ENCODE data around the gene STAT5A.
"Not testable (repeated sequence)": the region's sequence is repeated elsewhere in the genome, so short reads cannot be mapped to it uniquely, and the experiment has no call there.

Gene STAT5A

DNA sequence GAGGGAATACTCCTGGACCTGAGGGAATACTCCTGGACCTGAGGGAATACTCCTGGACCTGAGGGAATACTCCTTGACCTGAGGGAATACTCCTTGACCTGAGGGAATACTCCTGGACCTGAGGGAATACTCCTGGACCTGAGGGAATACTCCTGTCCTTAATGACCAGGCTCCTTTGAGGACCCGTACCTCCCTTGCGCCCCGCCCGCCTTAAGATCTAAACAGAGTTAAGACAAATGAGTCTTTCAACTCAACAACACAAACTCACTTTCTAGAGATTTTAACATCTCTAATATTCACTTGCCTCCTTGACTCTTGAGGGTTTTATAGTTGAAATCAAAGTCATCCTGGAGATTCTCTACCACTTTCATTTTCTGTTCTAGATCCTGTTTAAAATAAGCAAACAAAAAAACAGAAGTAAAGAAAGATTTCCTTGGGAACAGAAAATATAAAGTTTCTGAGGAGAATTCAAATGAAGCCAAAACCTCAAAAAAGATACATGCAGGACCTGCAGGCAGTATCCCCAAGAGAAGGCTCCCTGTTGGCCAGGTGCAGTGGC is 50.2 kb downstream of the STAT5A start:
- DNase-seq: no peak

GRCh38 chr17:42339221-42339620 is 50.9 kb downstream of the STAT5A start:
- DNase-seq: no peak

- no peak for DNase-seq
Measured at GRCh38 chr17:42340691-42341127, 52.4 kb downstream of the STAT5A start.

DNA sequence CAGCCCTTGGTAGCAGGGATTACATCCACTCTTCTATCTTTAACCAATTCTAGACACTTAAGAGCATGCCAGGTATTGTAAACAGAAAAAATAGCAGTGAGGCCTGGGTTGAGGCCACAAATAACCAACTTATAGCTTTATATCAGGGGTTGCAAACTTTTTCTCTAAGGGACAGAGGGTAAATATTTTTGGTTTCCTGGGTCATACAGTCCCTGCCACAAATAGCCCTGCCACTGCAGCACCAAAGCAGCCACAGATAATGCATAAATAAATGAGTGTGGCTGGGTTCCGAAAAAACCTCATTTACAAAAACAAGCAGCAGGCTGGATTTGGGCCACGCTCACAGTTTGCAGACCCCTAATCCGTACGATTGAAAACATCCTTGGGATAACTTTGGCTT is 53.3 kb downstream of the STAT5A start:
- no peak for DNase-seq

DNA sequence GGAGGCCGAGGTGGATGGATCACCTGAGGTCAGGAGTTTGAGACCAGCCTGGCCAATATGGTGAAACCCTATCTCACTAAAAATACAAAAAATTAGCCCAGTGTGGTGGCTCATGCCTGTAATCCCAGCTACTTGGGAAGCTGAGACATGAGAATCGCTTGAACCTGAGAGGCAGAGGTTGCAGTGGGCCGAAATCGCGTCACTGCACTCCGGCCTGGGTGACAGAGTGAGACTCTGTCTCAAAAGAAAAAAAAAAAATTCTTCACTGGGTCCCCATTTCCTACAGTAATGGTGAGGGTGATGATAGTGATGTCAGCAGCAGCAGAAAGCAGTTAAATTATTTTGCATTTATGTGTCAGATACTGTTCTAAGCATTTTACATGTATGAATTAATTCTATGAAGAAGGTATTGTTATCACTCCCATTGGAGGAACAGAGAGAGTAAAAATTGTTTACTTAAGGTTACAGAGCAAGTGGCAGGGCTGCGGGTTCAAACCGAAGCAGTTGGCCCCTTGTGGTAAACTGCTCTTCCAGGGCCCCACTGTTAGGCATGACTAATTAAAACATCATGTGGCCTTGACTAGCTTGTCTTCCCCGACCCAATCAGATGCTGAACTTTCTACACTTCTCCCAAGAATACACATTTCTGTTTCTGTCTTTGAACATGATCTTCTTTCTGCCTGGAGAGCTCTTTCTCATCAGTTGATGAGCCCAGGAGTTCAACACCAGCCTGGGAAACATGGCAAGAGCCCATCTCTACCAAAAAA is 54.1 kb downstream of the STAT5A start:
- DNase-seq: no peak

GRCh38 chr17:42345396-42346073 is 57.2 kb downstream of the STAT5A start:
- DNase-seq: no peak

GRCh38 chr17:42346481-42346880 is 58.2 kb downstream of the STAT5A start:
- no peak for DNase-seq

DNA sequence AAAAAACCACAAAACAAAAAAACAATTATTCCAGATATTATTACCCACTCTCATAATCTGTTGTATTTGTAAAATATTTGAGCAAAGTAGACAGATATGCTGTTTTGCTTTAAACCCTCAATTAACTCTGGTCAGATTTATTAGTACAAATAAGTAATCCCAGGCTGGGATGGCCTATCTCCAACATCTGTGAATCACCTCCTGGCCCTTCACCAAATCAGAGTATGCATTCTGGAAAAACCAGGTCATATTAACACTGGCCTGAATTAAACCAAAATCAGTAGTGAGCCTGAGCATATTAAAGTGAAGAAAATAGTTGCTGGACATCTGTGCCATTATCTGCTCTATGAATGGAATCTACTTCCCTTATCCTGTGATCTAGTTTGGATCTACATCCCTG is 58.9 kb downstream of the STAT5A start:
- no peak for DNase-seq

GRCh38 chr17:42347606-42348005 is 59.3 kb downstream of the STAT5A start:
- DNase-seq: no peak

DNA sequence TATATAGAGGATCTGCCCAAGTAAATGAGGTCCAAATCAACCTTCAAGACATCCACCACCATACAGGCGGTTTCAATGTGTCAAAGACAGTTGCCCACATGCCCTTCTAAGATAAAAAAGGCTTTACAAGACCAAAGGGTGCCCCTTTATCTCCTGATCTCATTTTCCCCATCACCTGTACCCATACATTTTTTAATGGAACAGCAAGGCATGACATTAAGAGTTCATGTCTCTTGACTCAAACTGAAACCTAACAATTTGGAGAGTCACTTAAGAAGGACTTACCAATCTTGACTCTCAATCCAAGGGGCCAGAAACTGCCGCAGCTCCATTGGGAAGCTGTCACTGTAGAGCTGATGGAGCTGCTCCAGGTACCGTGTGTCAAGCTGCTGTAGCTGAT is 59.8 kb downstream of the STAT5A start:
- no peak for DNase-seq

DNA sequence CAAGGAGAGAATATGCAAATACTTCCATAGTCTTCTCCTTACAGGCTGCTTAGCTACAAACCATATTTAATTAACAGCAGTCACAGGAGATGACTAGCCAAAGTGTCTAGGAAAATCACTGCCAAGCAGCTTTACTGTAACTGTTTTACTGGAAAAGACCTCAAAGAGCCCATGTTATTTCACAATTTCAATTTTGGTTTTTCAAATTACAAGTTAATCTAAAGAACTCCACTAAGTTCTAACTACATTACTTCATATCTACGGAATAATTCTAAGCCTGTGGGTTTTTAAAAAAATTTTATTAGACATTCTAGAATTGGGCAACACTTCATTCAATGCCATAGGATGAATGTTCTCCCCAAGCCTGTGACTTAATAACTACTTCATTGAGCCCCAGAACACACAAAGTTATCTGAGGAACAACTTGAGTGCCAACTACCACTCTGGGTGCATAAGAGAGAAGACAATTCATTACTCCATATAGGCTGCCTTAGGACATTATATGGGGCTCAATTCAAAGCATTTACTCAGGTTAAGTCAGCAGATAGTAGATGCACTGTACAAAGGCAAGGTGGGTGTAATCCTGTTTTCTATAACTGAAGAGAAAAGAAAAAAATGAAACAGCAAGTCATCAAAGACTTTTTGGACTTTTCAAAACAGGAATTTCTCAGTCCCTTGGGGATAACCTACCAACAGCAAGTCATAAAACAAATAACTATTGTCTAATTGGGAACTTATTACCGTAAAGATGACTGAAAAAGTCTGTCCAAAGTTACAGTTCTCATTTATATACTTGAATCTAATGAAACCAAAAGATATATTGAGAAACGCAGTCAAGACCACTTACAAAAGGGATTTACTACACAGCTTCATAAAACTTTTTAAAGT is 66.9 kb downstream of the STAT5A start:
- no peak for DNase-seq

- no peak for DNase-seq
Measured at GRCh38 chr17:42358434-42358833, 70.1 kb downstream of the STAT5A start.

GRCh38 chr17:42359133-42359532 is 70.8 kb downstream of the STAT5A start:
- no peak for DNase-seq

DNA sequence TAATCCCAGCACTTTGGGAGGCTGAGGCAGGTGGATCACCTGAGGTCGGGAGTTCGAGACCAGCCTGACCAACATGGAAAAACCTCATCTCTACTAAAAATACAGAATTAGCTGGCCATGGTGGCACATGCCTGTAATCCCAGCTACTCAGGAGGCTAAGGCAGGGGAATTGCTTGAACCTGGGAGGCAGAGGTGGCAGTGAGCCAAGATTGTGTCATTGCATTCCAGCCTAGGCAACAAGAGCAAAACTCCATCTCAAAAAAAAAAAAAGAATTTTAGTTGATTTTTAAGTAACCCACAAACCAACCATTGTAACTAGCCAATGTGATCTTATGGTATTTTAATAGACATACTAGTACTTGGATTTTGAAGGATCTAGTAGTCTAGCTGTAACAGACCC is 72.1 kb downstream of the STAT5A start:
- DNase-seq: not testable (repeated sequence)
